Measurements from ENCODE around the gene KRT17. TPM values are rescaled to one million over a fixed set of nuclear protein-coding genes. Genes with fewer than 3 reads are reported as not detected.

KRT17 gene
- total and polyA plus RNA-seq, 2 experiments from 2014 or later = 1.8 to 3.8 TPM

DNA sequence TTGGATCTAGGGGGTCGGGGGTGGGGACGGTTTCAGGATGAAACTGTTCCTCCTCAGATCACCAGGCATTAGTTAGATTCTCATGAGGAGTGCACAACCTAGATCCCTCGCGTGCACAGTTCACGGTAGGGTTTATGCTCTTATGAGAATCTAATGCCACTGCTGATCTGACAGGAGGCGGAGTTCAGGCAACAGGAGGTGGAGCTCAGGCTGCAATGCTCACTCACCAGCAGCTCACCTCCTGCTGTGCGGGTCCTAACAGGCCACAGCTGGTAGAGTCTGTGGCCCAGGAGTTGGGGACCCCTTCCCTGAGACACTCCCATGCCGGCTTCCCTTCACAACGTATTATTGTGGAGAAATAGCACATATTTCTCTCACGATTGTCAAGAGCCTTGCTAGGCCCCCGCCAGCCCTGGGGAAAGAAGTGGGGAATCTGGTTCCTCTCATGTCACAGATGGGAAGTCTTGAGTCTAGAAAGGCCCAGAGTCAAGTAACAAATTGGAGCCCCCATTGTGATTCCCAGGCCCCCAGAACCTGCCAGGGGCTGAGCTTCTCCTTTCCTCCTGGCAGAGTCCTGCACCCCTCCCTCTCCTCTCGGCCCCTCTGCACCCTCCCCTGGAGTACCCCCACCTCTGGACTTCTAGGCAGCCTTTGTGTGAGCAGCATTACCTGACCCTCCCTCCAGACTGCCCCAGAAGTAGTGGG is 31.6 kb downstream of the KRT17 start:
- H2AFZ ChIP-seq = no peak overlapping the region
- DNase-seq = no peak
- no peaks in the 10 kb centered on the region for H3K79me2 ChIP-seq (ENCODE audit: insufficient read depth)
- no peaks in the 10 kb centered on the region for H3K36me3 ChIP-seq (ENCODE audit: low read depth)
- H4K20me1 ChIP-seq (ENCODE audit: insufficient read depth) = no peaks in the 10 kb centered on the region
- H3F3A ChIP-seq (ENCODE audit: insufficient read depth) = no peaks in the 10 kb centered on the region
- H3K27ac ChIP-seq = no peak overlapping the region
- H3K4me3 ChIP-seq = no peak overlapping the region
- in situ Hi-C loops (cut with MboI) = no loop called here
- WGBS, 2 experiments (ENCODE audit: low coverage in 1 of 2, low lambda C conversion rate in 2 of 2, missing lambda C conversion rate in 2 of 2) = 57 to 62% methylated on average over 11 to 12 of the region's 12 CpGs
- H3K27me3 ChIP-seq (replicated peaks; ENCODE audit: insufficient read depth) = peaks cover 35% of the 10 kb centered on the region; the same call in 1 of the 2 replicates
- no peaks in the 10 kb centered on the region for H3K9me3 ChIP-seq (ENCODE audit: low read depth)
- no peaks in the 10 kb centered on the region for H3K9me2 ChIP-seq (ENCODE audit: insufficient read depth)
- no peaks in the 10 kb centered on the region for H3K4me1 ChIP-seq (ENCODE audit: insufficient read depth)
- H3K4me2 ChIP-seq (ENCODE audit: unreplicated experiment) = no peak overlapping the region
- H3K9ac ChIP-seq = no peak overlapping the region
- TF ChIP-seq EZH2 (IDR thresholded peaks at IDR 0.05; ENCODE audit: insufficient read depth, poor library complexity, severe bottlenecking) = no peak
- no peak for TF ChIP-seq EZH2phosphoT487 (IDR thresholded peaks at IDR 0.05; ENCODE audit: insufficient read depth, low read depth)

DNA sequence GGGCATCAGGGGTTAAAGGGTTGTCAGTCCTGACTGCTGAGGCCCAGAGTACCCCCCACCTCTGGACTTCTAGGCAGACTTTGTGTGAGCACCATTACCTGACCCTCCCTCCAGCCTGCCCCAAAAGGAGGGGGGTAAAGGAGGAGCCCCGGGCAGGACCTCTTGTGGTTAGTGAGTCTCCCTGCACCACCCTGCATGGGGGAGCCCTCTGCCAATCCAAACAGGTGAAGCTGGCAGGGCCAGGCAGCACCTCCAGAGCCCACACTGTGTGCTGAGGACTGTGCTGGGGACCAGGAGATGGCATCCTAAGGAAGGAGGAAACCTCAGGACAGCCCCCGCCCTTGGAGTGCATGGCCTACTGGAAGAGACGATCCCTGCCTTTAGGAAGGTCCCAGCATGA is 35.1 kb downstream of the KRT17 start:
- no peak overlapping the region for H3K27ac ChIP-seq
- TF ChIP-seq EZH2 (IDR thresholded peaks at IDR 0.05; ENCODE audit: insufficient read depth, poor library complexity, severe bottlenecking) (no peak), EZH2phosphoT487 (IDR thresholded peaks at IDR 0.05; ENCODE audit: insufficient read depth, low read depth) (no peak)
- H3K9me2 ChIP-seq (ENCODE audit: insufficient read depth) = no peaks in the 10 kb centered on the region
- no peak overlapping the region for H3K4me2 ChIP-seq (ENCODE audit: unreplicated experiment)
- H3K4me3 ChIP-seq = no peak overlapping the region
- 39 to 45% methylated on average over 3 of the region's 3 CpGs for WGBS, 2 experiments (ENCODE audit: low coverage in 1 of 2, low lambda C conversion rate in 2 of 2, missing lambda C conversion rate in 2 of 2)
- no peaks in the 10 kb centered on the region for H3K4me1 ChIP-seq (ENCODE audit: insufficient read depth)
- H3K36me3 ChIP-seq (ENCODE audit: low read depth) = no peaks in the 10 kb centered on the region
- H3K9me3 ChIP-seq (ENCODE audit: low read depth) = no peaks in the 10 kb centered on the region
- H4K20me1 ChIP-seq (ENCODE audit: insufficient read depth) = no peaks in the 10 kb centered on the region
- H3K9ac ChIP-seq = no peak overlapping the region
- peaks cover 23% of the 10 kb centered on the region; the same call in 1 of the 2 replicates for H3K27me3 ChIP-seq (replicated peaks; ENCODE audit: insufficient read depth)
- no peak overlapping the region for H2AFZ ChIP-seq
- in situ Hi-C loops (cut with MboI) = no loop called here
- H3K79me2 ChIP-seq (ENCODE audit: insufficient read depth) = no peaks in the 10 kb centered on the region
- no peaks in the 10 kb centered on the region for H3F3A ChIP-seq (ENCODE audit: insufficient read depth)
- DNase-seq = no peak

DNA sequence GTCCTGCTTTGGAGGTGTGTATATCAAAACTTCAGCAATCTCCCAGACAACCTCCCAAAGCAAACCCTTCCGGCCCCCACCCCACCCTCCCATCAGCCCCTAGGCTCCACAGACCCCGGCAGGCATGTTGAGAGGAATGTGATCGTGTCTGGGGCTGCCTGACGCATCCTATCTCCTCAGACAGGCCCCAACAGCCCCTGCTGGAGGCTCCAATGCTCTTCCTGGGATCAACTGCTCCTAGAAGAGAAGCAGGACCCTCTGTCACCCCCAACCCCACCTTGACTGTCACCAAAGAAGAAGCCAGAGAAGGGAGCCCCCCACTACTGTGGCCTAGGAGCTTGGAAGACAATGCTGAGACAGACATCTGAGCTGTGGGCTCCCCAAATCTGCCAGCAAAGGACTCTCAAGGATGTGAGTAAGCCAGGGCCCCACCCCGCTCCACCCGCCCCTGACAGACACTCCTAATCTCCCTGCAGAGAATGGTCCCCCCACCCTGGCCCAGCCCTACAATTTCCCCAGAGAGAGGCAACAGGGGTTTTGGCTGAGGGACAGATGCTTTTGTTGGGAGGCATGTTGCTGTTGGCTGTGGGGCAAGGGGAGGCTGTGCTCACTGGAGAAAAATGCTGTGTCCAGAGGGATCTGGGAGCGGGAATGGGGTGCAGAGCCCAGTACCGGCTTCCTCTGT is 36.1 kb downstream of the KRT17 start:
- Histone ChIP-seq H3K79me2 (ENCODE audit: insufficient read depth) (no peaks in the 10 kb centered on the region), H3K4me3 (no peak overlapping the region), H3K4me1 (ENCODE audit: insufficient read depth) (no peaks in the 10 kb centered on the region), H3K4me2 (ENCODE audit: unreplicated experiment) (no peak overlapping the region), H3F3A (ENCODE audit: insufficient read depth) (no peaks in the 10 kb centered on the region), H4K20me1 (ENCODE audit: insufficient read depth) (no peaks in the 10 kb centered on the region), H3K27me3 (replicated peaks; ENCODE audit: insufficient read depth) (peaks cover 16% of the 10 kb centered on the region; the same call in 1 of the 2 replicates), H2AFZ (no peak overlapping the region), H3K9ac (no peak overlapping the region), H3K36me3 (ENCODE audit: low read depth) (no peaks in the 10 kb centered on the region), H3K9me2 (ENCODE audit: insufficient read depth) (no peaks in the 10 kb centered on the region), H3K27ac (no peak overlapping the region), H3K9me3 (ENCODE audit: low read depth) (no peaks in the 10 kb centered on the region)
- in situ Hi-C loops (cut with MboI) = no loop called here
- DNase-seq = peak; percentile 10
- WGBS, 2 experiments (ENCODE audit: low coverage in 1 of 2, low lambda C conversion rate in 2 of 2, missing lambda C conversion rate in 2 of 2) = 66 to 71% methylated on average over 6 to 7 of the region's 8 CpGs
- TF ChIP-seq EZH2phosphoT487 (IDR thresholded peaks at IDR 0.05; ENCODE audit: insufficient read depth, low read depth) (no peak), EZH2 (IDR thresholded peaks at IDR 0.05; ENCODE audit: insufficient read depth, poor library complexity, severe bottlenecking) (no peak)

GRCh38 chr17:41586863-41587495 is 37.4 kb downstream of the KRT17 start, which contains the start of gene KRT14:
TSS of gene KRT14 (minus strand) at chr17:41586895. CDS start at chr17:41586834, 61 bp downstream.
- Histone ChIP-seq H3K4me1 (ENCODE audit: insufficient read depth) (no peaks in the 10 kb centered on the region), H3K36me3 (ENCODE audit: low read depth) (no peaks in the 10 kb centered on the region), H3K9ac (no peak within 1 kb of the TSS), H2AFZ (no peak within 1 kb of the TSS), H3K27ac (no peak within 1 kb of the TSS), H3K4me2 (ENCODE audit: unreplicated experiment) (no peak within 1 kb of the TSS), H3K79me2 (ENCODE audit: insufficient read depth) (no peaks in the 10 kb centered on the region), H3K4me3 (no peak within 1 kb of the TSS), H3K27me3 (replicated peaks; ENCODE audit: insufficient read depth) (peaks cover 11% of the 10 kb centered on the region; the same call in 1 of the 2 replicates), H4K20me1 (ENCODE audit: insufficient read depth) (no peaks in the 10 kb centered on the region), H3F3A (ENCODE audit: insufficient read depth) (no peaks in the 10 kb centered on the region), H3K9me3 (ENCODE audit: low read depth) (no peaks in the 10 kb centered on the region), H3K9me2 (ENCODE audit: insufficient read depth) (no peaks in the 10 kb centered on the region)
- no peak for TF ChIP-seq EZH2 (IDR thresholded peaks at IDR 0.05; ENCODE audit: insufficient read depth, poor library complexity, severe bottlenecking)
- in situ Hi-C loops (cut with MboI) = no loop called here
- DNase-seq = no peak
- 56 to 59% methylated on average over 15 of the region's 15 CpGs for WGBS, 2 experiments (ENCODE audit: low coverage in 1 of 2, low lambda C conversion rate in 2 of 2, missing lambda C conversion rate in 2 of 2)
